Effector memory CD4-positive, alpha-beta T cell (primary cell): ENCODE results near the gene GBF1.

Source experiments
- DNase-seq, 3 donors: peaks; one replicate each; pipeline ENCODE4 v3.0.0-alpha.2; 2020
- H3K27ac ChIP-seq: 2 replicates; pipeline ENCODE4 v1.7.0; 2013; ENCODE audit warnings: mild to moderate bottlenecking, low read length, moderate library complexity; ENCODE audit not compliant: insufficient read depth, poor library complexity, severe bottlenecking
- H3K27me3 ChIP-seq: replicated peaks from 2 replicates; pipeline ENCODE4 v1.7.0; 2013; ENCODE audit warnings: mild to moderate bottlenecking, low read length; ENCODE audit not compliant: insufficient read depth, control insufficient read depth, poor library complexity, severe bottlenecking
- H3K36me3 ChIP-seq: 2 replicates; pipeline ENCODE4 v1.7.0; 2013; ENCODE audit warnings: mild to moderate bottlenecking, low read length, moderate library complexity; ENCODE audit not compliant: control insufficient read depth, insufficient read depth
- H3K4me1 ChIP-seq: 2 replicates; pipeline ENCODE4 v1.7.0; 2013; ENCODE audit warnings: low read length, mild to moderate bottlenecking; ENCODE audit not compliant: control insufficient read depth, insufficient read depth, poor library complexity, severe bottlenecking
- H3K4me3 ChIP-seq: 2 replicates; pipeline ENCODE4 v1.7.0; 2013; ENCODE audit warnings: low read length, low read depth, mild to moderate bottlenecking; ENCODE audit not compliant: insufficient read depth, poor library complexity, severe bottlenecking
- H3K9me3 ChIP-seq: 2 replicates; pipeline ENCODE4 v1.7.0; 2013; ENCODE audit warnings: mild to moderate bottlenecking, low read length, moderate library complexity; ENCODE audit not compliant: control insufficient read depth

The GBF1 gene

DNA sequence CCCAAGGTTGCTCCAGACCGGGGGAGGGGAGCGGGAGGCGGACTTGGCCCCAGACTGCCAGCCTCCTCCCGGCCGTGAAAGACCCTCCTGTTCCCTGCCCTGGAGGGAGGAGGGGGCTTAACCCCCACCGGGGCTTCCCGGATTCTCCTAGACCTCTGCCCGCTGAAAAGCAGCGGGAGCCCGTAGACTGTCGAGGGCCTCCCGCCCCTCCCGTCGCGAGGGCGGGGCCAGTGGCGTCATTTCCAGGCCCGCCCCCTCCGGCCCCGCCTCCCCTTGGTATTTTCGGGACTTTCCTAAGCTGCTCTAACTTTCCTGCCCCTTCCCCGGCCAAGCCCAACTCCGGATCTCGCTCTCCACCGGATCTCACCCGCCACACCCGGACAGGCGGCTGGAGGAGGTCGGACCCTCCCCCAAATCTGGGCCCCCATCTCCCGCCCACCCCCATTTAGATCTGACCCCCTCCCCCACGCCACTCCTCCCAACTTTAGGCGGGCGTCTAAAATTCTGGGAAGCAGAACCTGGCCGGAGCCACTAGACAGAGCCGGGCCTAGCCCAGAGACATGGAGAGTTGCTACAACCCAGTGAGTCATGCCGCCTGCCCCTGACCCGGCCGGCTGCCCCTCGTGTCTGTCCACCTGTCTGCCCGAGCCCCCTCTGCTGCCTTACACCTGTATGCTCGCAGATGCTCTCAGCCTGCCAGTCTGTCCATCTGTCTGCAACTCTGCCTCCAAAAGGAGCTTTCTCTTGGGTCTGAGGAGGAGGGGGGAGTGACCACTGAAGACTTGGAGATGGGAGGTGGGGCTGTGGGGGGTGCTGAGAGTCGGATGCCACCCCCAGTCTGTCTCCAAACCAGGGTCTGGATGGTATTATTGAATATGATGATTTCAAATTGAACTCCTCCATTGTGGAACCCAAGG lies 150.3 kb downstream of the GBF1 start, which contains the start of gene NFKB2:
Gene NFKB2, plus strand, starts transcription at position 306 of the 917 bp plus-strand sequence. Its CDS starts 255 bp downstream, at position 561.
- Histone ChIP-seq H3K4me1 (peaks cover 32% of the 10 kb centered on the region), H3K4me3 (peak within 1 kb of the TSS; percentile 84), H3K27ac (peak within 1 kb of the TSS; percentile 100), H3K9me3 (no peaks in the 10 kb centered on the region), H3K36me3 (peaks cover 28% of the 10 kb centered on the region), H3K27me3 (no peaks in the 10 kb centered on the region)
- peak; percentile 90 to 91 (median 90) for DNase-seq

DNA sequence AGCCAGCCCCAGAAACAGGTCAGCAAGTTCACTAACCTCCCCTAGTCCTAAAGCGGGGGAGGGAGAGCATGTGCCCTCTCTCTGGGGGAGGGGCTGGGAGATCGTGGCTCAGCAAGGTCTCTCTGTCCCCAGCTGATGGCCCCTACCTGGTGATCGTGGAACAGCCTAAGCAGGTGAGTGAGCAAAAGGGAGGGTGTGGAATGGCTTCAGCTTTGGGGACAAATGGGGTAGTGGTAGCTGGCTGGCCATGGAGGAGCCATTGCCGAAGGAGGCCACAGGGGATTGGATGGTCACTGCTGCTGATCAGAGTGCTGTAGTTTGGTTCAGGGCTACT lies 151.0 kb downstream of the GBF1 start:
- H3K36me3 ChIP-seq, result peaks cover 34% of the 10 kb centered on the region
- DNase-seq, result no peak
- no peaks in the 10 kb centered on the region for H3K9me3 ChIP-seq
- H3K4me3 ChIP-seq, result peak overlapping the region; percentile 84
- H3K4me1 ChIP-seq, result peaks cover 32% of the 10 kb centered on the region
- H3K27ac ChIP-seq, result peak overlapping the region; percentile 100
- H3K27me3 ChIP-seq, result no peaks in the 10 kb centered on the region

DNA sequence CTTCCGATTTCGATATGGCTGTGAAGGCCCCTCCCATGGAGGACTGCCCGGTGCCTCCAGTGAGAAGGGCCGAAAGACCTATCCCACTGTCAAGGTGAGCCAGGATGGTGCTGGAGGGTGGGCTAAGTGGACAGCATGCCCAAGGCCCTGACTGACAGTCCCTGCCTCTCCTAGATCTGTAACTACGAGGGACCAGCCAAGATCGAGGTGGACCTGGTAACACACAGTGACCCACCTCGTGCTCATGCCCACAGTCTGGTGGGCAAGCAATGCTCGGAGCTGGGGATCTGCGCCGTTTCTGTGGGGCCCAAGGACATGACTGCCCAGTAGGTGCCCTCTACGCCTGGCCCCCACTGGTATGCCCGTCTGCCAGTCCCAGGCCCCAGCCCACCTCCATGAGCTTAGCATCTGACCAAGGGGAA lies 151.4 kb downstream of the GBF1 start:
- Histone ChIP-seq H3K4me3 (peak overlapping the region; percentile 84), H3K9me3 (no peaks in the 10 kb centered on the region), H3K27me3 (no peaks in the 10 kb centered on the region), H3K4me1 (peaks cover 32% of the 10 kb centered on the region), H3K27ac (peak overlapping the region; percentile 100), H3K36me3 (peaks cover 39% of the 10 kb centered on the region)
- no peak for DNase-seq

DNA sequence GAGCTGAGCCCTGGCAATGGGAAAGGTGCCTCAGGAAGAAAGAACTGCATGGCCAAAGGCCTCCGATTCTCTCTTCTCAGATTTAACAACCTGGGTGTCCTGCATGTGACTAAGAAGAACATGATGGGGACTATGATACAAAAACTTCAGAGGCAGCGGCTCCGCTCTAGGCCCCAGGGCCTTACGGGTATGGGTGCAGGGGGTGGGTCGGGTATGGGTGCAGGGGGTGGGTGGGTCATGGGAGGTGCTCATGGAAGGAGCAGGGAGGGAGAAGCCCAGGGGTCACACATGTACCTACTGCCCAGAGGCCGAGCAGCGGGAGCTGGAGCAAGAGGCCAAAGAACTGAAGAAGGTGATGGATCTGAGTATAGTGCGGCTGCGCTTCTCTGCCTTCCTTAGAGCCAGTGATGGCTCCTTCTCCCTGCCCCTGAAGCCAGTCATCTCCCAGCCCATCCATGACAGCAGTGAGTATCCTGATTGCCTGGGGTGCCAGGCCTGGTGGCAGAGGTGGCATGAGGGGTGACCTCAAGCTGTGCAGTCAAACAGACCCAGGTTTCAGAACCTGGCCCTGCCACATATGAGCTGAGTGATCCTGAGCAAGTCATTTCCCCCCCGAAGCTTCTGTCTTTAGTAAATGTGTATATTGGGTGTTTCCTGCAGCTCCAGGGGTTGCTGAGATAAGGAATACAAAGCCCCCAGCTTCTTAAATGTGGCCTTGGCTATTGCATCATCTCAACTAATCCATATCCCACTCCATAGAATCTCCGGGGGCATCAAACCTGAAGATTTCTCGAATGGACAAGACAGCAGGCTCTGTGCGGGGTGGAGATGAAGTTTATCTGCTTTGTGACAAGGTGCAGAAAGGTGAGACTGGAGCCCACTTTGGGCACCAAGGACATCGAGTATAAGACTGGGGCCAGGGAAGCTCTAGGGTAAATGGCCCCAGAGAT lies 152.2 kb downstream of the GBF1 start:
- DNase-seq, result no peak
- no peaks in the 10 kb centered on the region for H3K9me3 ChIP-seq
- peak overlapping the region; percentile 84 for H3K4me3 ChIP-seq
- peak overlapping the region; percentile 100 for H3K27ac ChIP-seq
- H3K36me3 ChIP-seq, result peaks cover 46% of the 10 kb centered on the region
- H3K27me3 ChIP-seq, result no peaks in the 10 kb centered on the region
- H3K4me1 ChIP-seq, result peaks cover 32% of the 10 kb centered on the region

DNA sequence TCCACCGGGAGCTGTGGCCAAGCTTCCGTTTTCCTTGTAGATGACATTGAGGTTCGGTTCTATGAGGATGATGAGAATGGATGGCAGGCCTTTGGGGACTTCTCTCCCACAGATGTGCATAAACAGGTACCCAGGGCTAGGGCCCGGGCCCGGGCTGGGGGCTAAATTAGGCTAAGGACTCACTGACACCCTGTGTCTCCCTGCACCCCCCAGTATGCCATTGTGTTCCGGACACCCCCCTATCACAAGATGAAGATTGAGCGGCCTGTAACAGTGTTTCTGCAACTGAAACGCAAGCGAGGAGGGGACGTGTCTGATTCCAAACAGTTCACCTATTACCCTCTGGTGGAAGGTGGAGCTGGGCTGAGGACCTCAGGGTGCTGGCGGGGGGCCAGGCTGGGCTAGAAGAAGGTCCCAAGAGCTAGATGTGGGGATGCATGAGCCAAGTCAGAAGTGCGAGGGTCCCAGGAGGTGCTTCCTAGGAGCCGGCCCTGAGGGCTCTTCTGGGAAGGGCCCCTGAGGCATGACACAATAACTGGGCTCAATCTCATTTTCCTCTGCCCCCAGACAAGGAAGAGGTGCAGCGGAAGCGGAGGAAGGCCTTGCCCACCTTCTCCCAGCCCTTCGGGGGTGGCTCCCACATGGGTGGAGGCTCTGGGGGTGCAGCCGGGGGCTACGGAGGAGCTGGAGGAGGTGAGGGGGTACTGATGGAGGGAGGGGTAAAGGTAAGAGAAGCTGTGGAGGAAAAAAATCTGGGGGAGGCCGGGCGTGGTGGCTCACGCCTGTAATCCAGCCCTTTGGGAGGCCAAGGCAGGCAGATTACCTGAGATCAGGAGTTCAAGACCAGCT lies 153.1 kb downstream of the GBF1 start:
- Histone ChIP-seq H3K9me3 (no peaks in the 10 kb centered on the region), H3K4me1 (peaks cover 29% of the 10 kb centered on the region), H3K27me3 (no peaks in the 10 kb centered on the region), H3K27ac (peak overlapping the region; percentile 79), H3K4me3 (no peak overlapping the region), H3K36me3 (peaks cover 53% of the 10 kb centered on the region)
- DNase-seq, result no peak

DNA sequence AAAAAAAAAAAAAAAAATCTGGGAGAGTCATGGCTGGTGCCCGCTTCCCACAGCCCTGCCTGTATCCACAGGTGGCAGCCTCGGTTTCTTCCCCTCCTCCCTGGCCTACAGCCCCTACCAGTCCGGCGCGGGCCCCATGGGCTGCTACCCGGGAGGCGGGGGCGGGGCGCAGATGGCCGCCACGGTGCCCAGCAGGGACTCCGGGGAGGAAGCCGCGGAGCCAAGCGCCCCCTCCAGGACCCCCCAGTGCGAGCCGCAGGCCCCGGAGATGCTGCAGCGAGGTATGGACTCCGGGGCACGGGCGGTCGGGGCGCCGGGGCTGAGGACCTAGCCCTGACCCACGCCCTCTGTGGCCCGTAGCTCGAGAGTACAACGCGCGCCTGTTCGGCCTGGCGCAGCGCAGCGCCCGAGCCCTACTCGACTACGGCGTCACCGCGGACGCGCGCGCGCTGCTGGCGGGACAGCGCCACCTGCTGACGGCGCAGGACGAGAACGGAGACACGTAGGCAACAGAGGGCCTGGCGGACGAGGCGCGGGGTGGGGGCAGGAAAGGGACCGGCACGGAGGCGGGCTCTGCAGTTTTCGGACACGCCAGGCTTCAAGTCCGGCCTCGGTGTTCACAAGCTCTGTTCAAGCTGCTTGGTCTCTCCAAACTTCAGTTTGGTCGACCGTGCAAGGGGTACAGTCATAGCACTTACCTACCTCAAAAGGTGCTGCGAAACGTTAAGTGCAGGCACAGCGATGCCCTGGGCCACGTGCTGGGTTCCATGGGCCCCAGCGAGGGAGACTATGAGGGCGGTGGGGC lies 154.1 kb downstream of the GBF1 start:
- peak overlapping the region; percentile 79 for H3K27ac ChIP-seq
- no peaks in the 10 kb centered on the region for H3K9me3 ChIP-seq
- H3K4me1 ChIP-seq, result peaks cover 25% of the 10 kb centered on the region
- H3K36me3 ChIP-seq, result peaks cover 53% of the 10 kb centered on the region
- peak; percentile 77 to 80 (median 77) for DNase-seq
- H3K4me3 ChIP-seq, result peak overlapping the region; percentile 69
- H3K27me3 ChIP-seq, result no peaks in the 10 kb centered on the region

DNA sequence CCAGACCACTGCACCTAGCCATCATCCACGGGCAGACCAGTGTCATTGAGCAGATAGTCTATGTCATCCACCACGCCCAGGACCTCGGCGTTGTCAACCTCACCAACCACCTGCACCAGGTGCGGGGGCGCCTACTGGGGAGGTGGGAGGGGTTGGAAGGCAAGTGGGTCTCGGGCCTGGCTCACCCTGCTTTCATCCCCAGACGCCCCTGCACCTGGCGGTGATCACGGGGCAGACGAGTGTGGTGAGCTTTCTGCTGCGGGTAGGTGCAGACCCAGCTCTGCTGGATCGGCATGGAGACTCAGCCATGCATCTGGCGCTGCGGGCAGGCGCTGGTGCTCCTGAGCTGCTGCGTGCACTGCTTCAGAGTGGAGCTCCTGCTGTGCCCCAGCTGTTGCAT lies 154.7 kb downstream of the GBF1 start:
- Histone ChIP-seq H3K27ac (peak overlapping the region; percentile 79), H3K27me3 (no peaks in the 10 kb centered on the region), H3K4me3 (no peak overlapping the region), H3K4me1 (peaks cover 25% of the 10 kb centered on the region), H3K36me3 (peaks cover 53% of the 10 kb centered on the region), H3K9me3 (no peaks in the 10 kb centered on the region)
- DNase-seq, result no peak

DNA sequence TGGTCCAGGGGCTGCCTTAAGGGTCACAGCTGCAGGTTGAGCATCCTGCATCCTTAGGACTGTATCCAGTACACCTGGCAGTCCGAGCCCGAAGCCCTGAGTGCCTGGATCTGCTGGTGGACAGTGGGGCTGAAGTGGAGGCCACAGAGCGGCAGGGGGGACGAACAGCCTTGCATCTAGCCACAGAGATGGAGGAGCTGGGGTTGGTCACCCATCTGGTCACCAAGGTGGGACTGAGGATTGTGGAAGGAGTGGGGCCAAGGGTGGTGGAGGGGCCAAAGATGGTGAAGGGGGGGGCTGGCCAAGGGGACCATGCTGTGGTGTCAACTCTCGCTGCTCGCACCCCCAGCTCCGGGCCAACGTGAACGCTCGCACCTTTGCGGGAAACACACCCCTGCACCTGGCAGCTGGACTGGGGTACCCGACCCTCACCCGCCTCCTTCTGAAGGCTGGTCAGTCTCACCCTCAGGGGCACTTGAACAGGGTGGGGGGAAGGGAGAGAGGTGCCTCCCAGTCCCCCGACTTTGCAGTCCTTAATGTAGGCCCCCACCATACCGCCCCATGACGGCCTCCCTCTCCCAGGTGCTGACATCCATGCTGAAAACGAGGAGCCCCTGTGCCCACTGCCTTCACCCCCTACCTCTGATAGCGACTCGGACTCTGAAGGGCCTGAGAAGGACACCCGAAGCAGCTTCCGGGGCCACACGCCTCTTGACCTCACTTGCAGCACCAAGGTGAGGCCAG lies 155.4 kb downstream of the GBF1 start:
- H3K9me3 ChIP-seq, result no peaks in the 10 kb centered on the region
- H3K4me1 ChIP-seq, result peaks cover 22% of the 10 kb centered on the region
- H3K4me3 ChIP-seq, result no peak overlapping the region
- DNase-seq, result no peak
- no peaks in the 10 kb centered on the region for H3K27me3 ChIP-seq
- H3K27ac ChIP-seq, result no peak overlapping the region
- H3K36me3 ChIP-seq, result peaks cover 53% of the 10 kb centered on the region
